ENCODE results near the gene DNAJB14. TPM values are rescaled to one million over a fixed set of nuclear protein-coding genes. Genes with fewer than 3 reads are reported as not detected.

The DNAJB14 gene
- total RNA-seq, 1 donor from 2014 or later, result 37.0 TPM

DNA sequence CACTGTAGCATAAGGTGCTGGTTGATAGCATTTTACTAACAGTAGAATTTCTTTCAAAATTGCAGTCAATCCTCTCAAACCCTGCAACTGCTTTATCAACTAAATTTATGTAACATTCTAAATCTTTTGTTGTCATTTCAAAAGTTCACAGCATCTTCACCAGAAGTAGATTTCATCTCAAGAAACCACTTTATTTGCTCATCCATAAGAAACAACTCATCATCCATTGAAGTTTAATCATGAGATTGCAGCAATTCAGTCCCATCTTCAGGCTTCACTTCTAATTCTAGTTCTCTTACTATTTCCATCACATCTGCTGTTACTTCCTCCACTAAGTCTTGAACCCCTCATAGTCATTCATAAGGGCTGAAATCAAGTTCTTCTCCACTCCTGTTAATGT, 73.8 kb downstream of the DNAJB14 start:
- Mint-ChIP-seq H3K27ac (ENCODE audit: unreplicated experiment) (no peak overlapping the region), H3K36me3 (ENCODE audit: low read depth) (no peaks in the 10 kb centered on the region), H3K27me3 (ENCODE audit: low read depth) (no peaks in the 10 kb centered on the region), H3K9me3 (no peaks in the 10 kb centered on the region), H3K4me3 (no peak overlapping the region), H3K4me1 (peaks cover 8% of the 10 kb centered on the region)
- TF ChIP-seq, protein P1, sequence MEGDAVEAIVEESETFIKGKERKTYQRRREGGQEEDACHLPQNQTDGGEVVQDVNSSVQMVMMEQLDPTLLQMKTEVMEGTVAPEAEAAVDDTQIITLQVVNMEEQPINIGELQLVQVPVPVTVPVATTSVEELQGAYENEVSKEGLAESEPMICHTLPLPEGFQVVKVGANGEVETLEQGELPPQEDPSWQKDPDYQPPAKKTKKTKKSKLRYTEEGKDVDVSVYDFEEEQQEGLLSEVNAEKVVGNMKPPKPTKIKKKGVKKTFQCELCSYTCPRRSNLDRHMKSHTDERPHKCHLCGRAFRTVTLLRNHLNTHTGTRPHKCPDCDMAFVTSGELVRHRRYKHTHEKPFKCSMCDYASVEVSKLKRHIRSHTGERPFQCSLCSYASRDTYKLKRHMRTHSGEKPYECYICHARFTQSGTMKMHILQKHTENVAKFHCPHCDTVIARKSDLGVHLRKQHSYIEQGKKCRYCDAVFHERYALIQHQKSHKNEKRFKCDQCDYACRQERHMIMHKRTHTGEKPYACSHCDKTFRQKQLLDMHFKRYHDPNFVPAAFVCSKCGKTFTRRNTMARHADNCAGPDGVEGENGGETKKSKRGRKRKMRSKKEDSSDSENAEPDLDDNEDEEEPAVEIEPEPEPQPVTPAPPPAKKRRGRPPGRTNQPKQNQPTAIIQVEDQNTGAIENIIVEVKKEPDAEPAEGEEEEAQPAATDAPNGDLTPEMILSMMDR (conservative IDR thresholded peaks at IDR 0.05), result no peak
- DNase-seq (ENCODE audit: low read depth, low spot score), result no peak

DNA sequence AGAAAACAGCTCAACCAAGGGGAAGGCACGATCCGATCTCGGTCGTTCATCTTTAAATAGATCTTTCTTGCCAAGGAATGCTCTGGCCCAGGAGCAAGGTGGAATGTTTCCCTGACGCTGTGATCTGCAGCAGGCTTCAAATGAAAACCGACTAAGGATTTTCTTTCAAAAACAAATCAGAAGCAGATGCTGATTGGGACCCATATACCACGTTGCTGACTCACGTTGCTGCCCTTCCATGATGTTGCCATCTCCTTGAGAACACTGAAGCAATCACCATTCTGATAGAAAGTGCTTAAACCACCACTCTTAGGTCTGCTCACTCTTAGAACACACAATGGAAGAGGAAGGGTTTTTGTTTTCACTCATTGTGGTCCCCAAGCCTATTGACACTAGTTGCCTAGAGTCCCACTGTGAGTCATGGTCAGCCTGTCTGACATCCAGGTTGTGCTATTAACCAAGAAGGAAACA, 78.3 kb downstream of the DNAJB14 start:
- H3K4me3 Mint-ChIP-seq, result no peak overlapping the region
- peaks cover 8% of the 10 kb centered on the region for H3K4me1 Mint-ChIP-seq
- no peaks in the 10 kb centered on the region for H3K27me3 Mint-ChIP-seq (ENCODE audit: low read depth)
- TF ChIP-seq, protein P1 (conservative IDR thresholded peaks at IDR 0.05), result no peak
- H3K9me3 Mint-ChIP-seq, result no peaks in the 10 kb centered on the region
- no peak overlapping the region for H3K27ac Mint-ChIP-seq (ENCODE audit: unreplicated experiment)
- H3K36me3 Mint-ChIP-seq (ENCODE audit: low read depth), result no peaks in the 10 kb centered on the region
- DNase-seq (ENCODE audit: low read depth, low spot score), result no peak

DNA sequence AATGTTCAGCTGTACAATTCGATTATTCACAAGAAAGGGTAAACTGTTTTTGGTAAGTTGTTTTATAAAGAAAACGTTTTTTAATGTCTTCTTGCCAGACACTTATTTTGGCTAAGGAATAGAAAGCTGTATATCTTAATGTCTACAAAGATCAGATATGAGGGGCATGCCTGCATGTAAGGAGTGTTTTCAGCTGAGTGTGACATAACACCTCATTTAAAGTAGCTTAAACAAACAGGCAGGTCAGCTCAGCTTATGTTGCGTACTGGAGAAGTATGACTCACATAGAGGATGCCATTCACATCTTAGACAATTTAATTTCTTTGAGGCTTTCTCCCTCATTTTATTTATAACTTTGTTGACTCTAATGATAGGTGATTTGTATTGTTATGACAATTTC, 82.6 kb downstream of the DNAJB14 start:
- no peaks in the 10 kb centered on the region for H3K27me3 Mint-ChIP-seq (ENCODE audit: low read depth)
- no peaks in the 10 kb centered on the region for H3K9me3 Mint-ChIP-seq
- no peak for DNase-seq (ENCODE audit: low read depth, low spot score)
- no peak overlapping the region for H3K4me3 Mint-ChIP-seq
- no peak overlapping the region for H3K27ac Mint-ChIP-seq (ENCODE audit: unreplicated experiment)
- H3K4me1 Mint-ChIP-seq, result peaks cover 8% of the 10 kb centered on the region
- H3K36me3 Mint-ChIP-seq (ENCODE audit: low read depth), result no peaks in the 10 kb centered on the region
- TF ChIP-seq, protein P1 (conservative IDR thresholded peaks at IDR 0.05), result no peak

DNA sequence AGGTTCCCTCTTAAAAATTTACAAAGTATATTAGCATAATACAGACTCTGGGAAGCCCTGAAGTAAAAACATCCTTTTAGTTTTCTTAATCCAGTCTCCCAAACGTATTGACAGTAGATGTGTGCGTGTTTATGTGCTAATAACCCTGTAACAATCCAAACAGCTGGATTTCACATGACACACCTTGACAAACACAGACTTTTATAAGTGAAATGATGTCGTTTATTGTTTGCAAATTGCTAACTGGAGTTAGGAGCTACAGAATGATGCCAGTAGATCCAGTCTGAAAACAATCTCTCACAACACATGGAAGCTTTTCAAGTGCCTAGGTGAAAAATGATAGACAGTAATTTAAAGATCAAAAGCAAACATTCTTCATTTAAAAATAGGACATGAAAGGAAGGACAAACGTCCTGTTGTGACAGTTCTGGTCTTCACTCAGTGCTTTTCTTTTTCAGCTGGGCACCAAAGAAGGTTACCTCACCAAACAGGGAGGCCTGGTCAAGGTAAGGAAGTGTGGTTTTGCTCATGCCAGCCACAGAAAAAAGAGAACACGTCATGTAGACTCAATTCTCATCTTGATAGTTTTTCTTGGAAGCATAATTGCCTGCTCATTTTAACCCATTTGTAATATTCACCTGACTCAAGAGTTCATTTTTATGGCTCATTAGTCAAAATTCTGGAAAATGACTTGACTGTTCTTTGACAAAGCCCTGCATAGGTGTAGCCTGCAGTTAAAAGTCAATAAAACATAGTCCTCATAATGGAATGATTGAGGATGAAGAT, 85.1 kb downstream of the DNAJB14 start:
- Mint-ChIP-seq H3K27ac (ENCODE audit: unreplicated experiment) (no peak overlapping the region), H3K27me3 (ENCODE audit: low read depth) (no peaks in the 10 kb centered on the region), H3K36me3 (ENCODE audit: low read depth) (no peaks in the 10 kb centered on the region), H3K4me3 (no peak overlapping the region), H3K9me3 (no peaks in the 10 kb centered on the region), H3K4me1 (no peaks in the 10 kb centered on the region)
- TF ChIP-seq, protein P1 (conservative IDR thresholded peaks at IDR 0.05), result no peak
- no peak for DNase-seq (ENCODE audit: low read depth, low spot score)

DNA sequence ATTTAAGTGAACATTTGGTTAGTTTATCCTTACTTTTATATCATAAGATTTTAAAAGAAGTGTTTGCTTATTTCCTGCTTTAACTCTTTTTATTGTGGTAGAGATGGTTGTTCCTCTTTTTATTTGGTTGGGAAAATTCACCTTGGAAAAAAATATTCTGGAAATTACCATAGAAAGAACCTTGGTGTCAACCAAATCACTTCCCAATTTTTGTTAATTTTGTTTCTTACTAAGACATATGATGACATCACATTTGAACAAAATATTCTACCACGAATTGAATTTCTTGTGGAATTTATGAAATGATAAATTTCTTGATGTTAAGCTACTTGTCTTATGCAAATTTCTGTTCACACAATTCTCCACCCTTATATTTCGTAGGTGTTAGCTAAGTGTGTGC, 85.9 kb downstream of the DNAJB14 start:
- TF ChIP-seq, protein P1 (conservative IDR thresholded peaks at IDR 0.05), result no peak
- no peak for DNase-seq (ENCODE audit: low read depth, low spot score)
- Mint-ChIP-seq H3K4me1 (no peaks in the 10 kb centered on the region), H3K27ac (ENCODE audit: unreplicated experiment) (no peak overlapping the region), H3K9me3 (no peaks in the 10 kb centered on the region), H3K27me3 (ENCODE audit: low read depth) (no peaks in the 10 kb centered on the region), H3K4me3 (no peak overlapping the region), H3K36me3 (ENCODE audit: low read depth) (no peaks in the 10 kb centered on the region)
